ENCODE results near the gene GTF2IRD2.
"Not testable (repeated sequence)": the region's sequence is repeated elsewhere in the genome, so short reads cannot be mapped to it uniquely, and the experiment has no call there.

DNA sequence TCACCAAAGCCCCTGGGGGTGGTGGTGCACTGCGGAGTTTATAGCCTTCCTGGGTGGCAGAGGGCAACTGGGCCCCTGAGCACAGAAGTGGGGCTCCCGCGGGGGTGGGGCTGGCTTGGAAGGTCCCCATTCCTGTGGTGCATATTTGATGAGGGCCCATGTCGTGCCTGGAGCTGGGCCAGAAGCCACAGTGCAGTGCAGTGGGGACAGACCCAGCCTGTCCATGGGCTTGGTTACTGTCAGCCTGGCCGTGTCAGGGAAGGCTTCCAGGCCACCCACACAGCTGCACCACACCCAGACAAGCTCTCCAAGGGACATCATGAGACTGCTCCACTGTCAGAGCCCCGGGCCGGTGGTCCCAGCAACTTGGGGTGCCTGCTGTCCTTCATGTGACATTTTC, 84.9 kb downstream of the GTF2IRD2 start:
- TF ChIP-seq POLR2A, CTCF (IDR thresholded peaks at IDR 0.05): not testable (repeated sequence)

Data from tibial nerve (tissue), 3 donors.